GM20000 (cell line): ENCODE data around the gene MOGAT3.

Source experiments
- DNase-seq: peaks from one replicate; pipeline ENCODE4 v3.0.0; 2012; ENCODE audit warnings: low spot score
- CTCF ChIP-seq: IDR thresholded peaks from 2 replicates; pipeline ENCODE4 v1.5.1; 2012; ENCODE audit warnings: mild to moderate bottlenecking, control low read depth; ENCODE audit errors: extremely low read depth, missing control alignments

Gene MOGAT3

DNA sequence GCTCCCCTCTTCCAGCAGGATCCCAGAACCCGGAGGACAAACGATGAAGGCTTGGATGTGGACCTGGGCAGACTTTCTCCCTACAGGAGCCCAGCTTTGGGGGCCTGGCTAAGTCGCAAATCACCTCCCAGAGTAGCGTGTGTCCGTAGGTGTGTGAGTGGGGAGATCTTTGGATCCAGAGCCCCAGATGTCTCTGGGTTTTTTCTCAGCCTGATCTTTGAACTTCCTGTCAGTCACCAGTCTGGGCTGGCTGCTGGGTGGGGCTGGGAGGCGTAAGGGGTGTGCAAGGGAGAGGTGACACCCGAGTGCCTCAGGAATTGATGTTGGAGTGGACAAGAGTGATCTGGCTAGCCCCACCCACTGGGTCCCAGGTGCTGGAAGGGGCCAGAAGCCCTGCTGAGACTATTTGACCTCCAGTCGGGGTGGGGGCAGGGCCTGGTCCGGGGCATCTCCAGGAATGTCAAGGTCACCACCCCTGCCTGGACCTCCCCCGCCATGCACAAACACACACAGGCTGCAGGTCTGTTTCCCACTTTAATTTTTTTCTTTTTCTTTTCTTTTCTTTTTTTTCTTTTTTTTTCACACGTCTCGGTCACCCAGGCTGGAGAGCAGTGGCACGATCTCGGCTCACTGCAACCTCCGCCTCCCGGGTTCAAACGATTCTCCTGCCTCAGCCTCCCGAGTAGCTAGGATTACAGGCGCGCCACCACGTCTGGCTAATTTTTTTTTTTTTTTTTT lies at the start of gene MOGAT3:
TSS of gene MOGAT3 (minus strand) at position 175 of the 738 bp plus-strand sequence. CDS start 182 bp downstream, outside the sequence.
- TF ChIP-seq CTCF: no peak
- no peak for DNase-seq

DNA sequence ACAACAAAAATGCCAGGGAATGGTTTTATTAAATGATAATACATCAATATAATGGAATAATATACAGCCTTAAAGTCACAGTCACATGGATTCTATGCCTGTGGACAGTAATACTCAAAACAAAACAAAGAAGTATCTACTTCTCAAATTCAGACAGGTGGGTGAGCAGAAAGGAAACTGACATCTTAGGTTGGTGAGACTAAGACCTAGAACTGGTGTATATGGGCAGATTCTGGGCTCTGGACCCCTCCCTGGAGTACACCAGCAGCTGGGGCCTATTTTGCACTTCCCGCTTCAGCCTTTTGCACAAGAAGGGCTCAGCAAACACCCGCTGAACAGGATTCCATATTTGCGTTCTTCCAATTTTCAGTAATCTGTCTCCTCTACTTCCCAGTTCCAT lies 49.5 kb upstream of the MOGAT3 start:
- TF ChIP-seq CTCF: no peak
- DNase-seq: peak; percentile 51

GRCh38 chr7:101248276-101248675 lies 47.4 kb upstream of the MOGAT3 start:
- DNase-seq: no peak
- TF ChIP-seq CTCF: no peak

DNA sequence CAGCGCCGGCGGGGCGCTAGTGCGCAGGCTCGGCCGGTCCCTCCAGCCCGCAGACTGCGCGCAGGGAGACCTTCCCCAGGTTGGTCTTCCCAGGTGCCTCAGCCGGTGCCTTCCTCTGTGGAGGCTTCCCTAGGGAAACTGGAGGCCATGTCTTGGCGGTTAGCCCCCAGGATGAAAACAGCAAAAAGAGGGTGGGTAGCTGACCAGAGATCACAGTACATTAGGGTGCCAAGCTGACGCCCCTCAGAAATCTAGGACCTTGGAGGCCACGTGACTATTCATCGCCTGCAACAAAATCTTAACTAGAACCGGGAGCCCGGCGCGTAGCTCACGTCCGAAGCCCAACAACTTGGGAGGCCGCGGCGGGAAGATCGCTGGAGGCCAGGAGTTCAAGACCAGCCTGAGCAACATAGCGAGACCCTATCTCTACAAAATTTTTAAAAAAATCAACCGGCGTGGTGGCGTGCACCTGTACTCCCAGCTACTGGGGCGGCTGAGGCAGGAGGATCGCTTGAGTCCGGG lies 44.4 kb upstream of the MOGAT3 start:
- TF ChIP-seq CTCF: no peak
- DNase-seq: peak; percentile 8

DNA sequence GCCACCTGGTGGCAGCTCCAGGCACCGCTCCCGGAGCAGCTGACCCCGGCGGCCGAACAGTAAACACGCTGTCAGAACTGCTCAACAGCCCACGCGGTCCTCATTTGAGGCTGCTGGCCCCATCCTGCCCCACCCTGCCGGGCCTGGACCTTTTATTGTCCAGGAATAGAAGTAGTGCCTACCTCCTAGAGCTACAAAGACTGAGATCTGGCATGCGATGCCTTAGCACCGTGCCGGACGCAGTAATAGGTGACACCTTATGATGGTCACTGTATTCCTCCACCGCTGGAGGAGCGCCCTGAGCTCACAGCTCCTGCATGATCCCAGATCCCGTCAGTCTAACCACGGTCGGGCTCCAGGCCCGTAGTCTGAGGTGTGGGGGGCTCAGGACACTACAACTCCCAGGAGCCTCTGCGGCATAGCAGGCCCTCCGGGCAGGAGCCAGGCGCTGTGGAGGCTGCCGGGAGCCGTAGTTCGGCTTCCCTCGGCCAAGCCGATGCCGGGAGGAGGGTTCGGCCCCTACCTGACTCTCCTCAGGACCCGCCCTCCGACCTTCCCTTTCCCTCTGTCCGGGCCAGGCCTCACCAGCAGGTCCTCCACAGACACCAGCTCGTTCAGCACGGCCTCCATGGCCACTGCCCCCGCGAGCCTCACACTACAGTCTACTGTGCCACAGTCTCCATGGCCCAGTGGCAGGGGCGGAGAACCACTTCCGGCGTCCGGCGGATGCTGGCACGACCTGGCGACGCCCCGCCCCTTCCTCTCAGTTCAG lies 43.7 kb upstream of the MOGAT3 start, which contains the start of gene FIS1:
TSS of gene FIS1 (minus strand) at position 707 of the 772 bp plus-strand sequence. CDS start at position 630, 77 bp downstream.
- DNase-seq: peak; percentile 90
- TF ChIP-seq CTCF: peak; percentile 92

GRCh38 chr7:101243646-101244374 lies 43.0 kb upstream of the MOGAT3 start:
- DNase-seq: peak; percentile 13

More at GRCh38 chr7:101243646-101244374, 43.0 kb upstream of the MOGAT3 start:
- no peak for TF ChIP-seq CTCF
